Measurements from ENCODE around the gene MBNL2. TPM values are rescaled to one million over a fixed set of nuclear protein-coding genes. Genes with fewer than 3 reads are reported as not detected.

Gene MBNL2
- total and polyA plus RNA-seq, 2 experiments from 2014 or later: 27.4 to 97.9 TPM

DNA sequence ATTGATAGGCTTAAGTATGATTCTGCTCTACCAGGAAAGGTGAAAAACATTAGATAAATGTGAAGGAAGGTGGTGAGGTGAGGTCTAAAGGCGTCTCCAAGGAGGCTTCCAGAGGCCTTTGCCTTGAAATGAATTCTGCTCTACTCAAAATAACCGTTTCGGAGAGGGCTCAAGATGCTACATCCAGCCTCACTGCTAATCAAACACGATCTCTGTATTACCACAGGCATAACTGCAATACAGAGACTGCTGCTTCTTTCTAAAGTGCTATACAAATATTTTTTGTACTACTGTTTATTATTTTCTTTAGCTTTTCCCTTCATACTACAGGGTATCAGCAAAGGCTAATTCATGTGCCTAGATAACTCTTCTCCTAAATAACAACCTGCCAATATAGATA is 16.8 kb downstream of the MBNL2 start:
- H4K20me1 ChIP-seq (ENCODE audit: insufficient read depth, poor library complexity, severe bottlenecking): peaks cover 43% of the 10 kb centered on the region
- H3K36me3 ChIP-seq (replicated peaks; ENCODE audit: insufficient read depth, low read depth): no peaks in the 10 kb centered on the region
- no peak for TF ChIP-seq EZH2 (IDR thresholded peaks at IDR 0.05; ENCODE audit: borderline replicate concordance)
- TF ChIP-seq, protein P1, sequence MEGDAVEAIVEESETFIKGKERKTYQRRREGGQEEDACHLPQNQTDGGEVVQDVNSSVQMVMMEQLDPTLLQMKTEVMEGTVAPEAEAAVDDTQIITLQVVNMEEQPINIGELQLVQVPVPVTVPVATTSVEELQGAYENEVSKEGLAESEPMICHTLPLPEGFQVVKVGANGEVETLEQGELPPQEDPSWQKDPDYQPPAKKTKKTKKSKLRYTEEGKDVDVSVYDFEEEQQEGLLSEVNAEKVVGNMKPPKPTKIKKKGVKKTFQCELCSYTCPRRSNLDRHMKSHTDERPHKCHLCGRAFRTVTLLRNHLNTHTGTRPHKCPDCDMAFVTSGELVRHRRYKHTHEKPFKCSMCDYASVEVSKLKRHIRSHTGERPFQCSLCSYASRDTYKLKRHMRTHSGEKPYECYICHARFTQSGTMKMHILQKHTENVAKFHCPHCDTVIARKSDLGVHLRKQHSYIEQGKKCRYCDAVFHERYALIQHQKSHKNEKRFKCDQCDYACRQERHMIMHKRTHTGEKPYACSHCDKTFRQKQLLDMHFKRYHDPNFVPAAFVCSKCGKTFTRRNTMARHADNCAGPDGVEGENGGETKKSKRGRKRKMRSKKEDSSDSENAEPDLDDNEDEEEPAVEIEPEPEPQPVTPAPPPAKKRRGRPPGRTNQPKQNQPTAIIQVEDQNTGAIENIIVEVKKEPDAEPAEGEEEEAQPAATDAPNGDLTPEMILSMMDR (IDR thresholded peaks at IDR 0.05; ENCODE audit: poor library complexity): no peak
- no peak for TF ChIP-seq EZH2phosphoT487 (IDR thresholded peaks at IDR 0.05; ENCODE audit: low read depth, severe bottlenecking, unreplicated experiment)
- H3K9me3 ChIP-seq (ENCODE audit: low read depth): no peaks in the 10 kb centered on the region
- H3K4me2 ChIP-seq: no peak overlapping the region
- no peaks in the 10 kb centered on the region for H3K27me3 ChIP-seq
- no peak for DNase-seq (ENCODE audit: low spot score)
- H3K4me1 ChIP-seq (ENCODE audit: insufficient read depth): peaks cover 56% of the 10 kb centered on the region
- H3K9me2 ChIP-seq (replicated peaks; ENCODE audit: insufficient read depth): no peaks in the 10 kb centered on the region
- H2AFZ ChIP-seq: no peak overlapping the region
- 88% methylated on average over 4 of the region's 4 CpGs for WGBS (ENCODE audit: low lambda C conversion rate, missing lambda C conversion rate)
- H3K79me2 ChIP-seq: peaks cover 98% of the 10 kb centered on the region
- no peak overlapping the region for H3K4me3 ChIP-seq
- H3K27ac ChIP-seq: no peak overlapping the region

DNA sequence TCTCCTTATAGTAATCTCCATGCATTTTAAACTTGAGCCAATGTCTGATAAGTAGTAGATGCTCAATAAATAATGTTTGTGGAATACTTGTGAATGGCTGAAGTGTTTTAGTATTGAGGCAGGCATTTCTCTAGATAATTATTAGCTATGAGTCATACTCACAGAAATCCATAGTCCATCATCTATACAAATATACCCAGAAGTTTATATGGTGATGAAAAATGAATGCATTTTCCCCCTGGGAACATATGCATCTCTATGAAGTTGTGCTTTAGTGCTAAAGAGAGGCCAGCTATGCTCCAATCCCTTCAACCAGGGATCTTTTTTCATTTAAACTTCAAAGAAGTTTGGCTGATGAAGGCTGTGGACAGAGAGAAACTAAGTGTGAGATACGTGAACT is 17.2 kb downstream of the MBNL2 start:
- Histone ChIP-seq H2AFZ (no peak overlapping the region), H3K27ac (peak overlapping the region; percentile 33), H3K4me2 (no peak overlapping the region), H3K27me3 (no peaks in the 10 kb centered on the region), H3K9me3 (ENCODE audit: low read depth) (no peaks in the 10 kb centered on the region), H4K20me1 (ENCODE audit: insufficient read depth, poor library complexity, severe bottlenecking) (peaks cover 42% of the 10 kb centered on the region), H3K4me3 (no peak overlapping the region), H3K9me2 (replicated peaks; ENCODE audit: insufficient read depth) (no peaks in the 10 kb centered on the region), H3K4me1 (ENCODE audit: insufficient read depth) (peaks cover 55% of the 10 kb centered on the region), H3K36me3 (replicated peaks; ENCODE audit: insufficient read depth, low read depth) (no peaks in the 10 kb centered on the region), H3K79me2 (peaks cover 94% of the 10 kb centered on the region)
- 91% methylated on average over 1 of the region's 1 CpG for WGBS (ENCODE audit: low lambda C conversion rate, missing lambda C conversion rate)
- TF ChIP-seq EZH2phosphoT487 (IDR thresholded peaks at IDR 0.05; ENCODE audit: low read depth, severe bottlenecking, unreplicated experiment) (no peak), EZH2 (IDR thresholded peaks at IDR 0.05; ENCODE audit: borderline replicate concordance) (no peak)
- TF ChIP-seq, protein P1 (IDR thresholded peaks at IDR 0.05; ENCODE audit: poor library complexity): no peak
- no peak for DNase-seq (ENCODE audit: low spot score)

DNA sequence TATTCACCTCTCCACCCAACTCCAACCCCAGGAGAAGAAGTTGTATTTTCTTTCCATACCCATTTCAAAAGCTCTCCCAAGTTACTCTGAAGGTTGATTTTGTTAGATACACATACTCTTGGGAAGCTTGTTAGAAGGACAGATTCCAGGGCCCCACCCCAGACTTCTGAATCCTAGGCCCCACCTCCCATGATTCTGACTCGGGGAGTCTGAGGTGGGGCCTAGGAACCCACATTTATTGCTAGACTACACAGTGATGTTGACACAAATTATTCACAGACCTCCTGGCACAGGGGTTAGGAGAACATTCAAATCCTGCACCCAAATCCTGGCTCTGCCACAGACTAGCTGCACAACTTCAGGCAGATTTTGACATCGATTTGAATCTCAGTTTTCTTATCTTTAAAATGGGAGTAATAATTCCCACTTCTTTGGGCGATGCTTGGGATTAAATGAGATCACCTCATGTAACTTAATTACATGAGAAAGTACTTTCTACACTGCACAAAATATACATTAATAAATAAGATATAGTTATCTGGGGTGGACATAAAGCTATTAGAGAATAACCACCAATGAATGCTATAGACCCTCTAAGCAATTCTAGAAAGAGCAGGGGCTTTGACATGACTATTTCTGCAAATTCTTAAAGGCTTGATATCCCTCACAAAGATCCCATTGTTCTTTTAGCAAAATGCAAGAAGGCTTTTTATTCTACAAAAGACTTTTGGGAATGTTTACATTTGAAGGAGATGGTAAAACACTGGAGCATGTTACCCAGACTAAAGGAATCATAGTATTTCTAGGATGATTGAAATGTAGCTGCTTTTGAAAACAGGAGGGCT is 18.0 kb downstream of the MBNL2 start:
- peaks cover 55% of the 10 kb centered on the region for H3K4me1 ChIP-seq (ENCODE audit: insufficient read depth)
- WGBS (ENCODE audit: low lambda C conversion rate, missing lambda C conversion rate): 82% methylated on average over 3 of the region's 3 CpGs
- H3K4me3 ChIP-seq: no peak overlapping the region
- H3K4me2 ChIP-seq: no peak overlapping the region
- H3K36me3 ChIP-seq (replicated peaks; ENCODE audit: insufficient read depth, low read depth): no peaks in the 10 kb centered on the region
- H3K9me2 ChIP-seq (replicated peaks; ENCODE audit: insufficient read depth): no peaks in the 10 kb centered on the region
- peak; percentile 2 for DNase-seq (ENCODE audit: low spot score)
- H3K79me2 ChIP-seq: peaks cover 85% of the 10 kb centered on the region
- no peaks in the 10 kb centered on the region for H3K27me3 ChIP-seq
- no peaks in the 10 kb centered on the region for H3K9me3 ChIP-seq (ENCODE audit: low read depth)
- no peak overlapping the region for H2AFZ ChIP-seq
- TF ChIP-seq, protein P1 (IDR thresholded peaks at IDR 0.05; ENCODE audit: poor library complexity): no peak
- TF ChIP-seq EZH2phosphoT487 (IDR thresholded peaks at IDR 0.05; ENCODE audit: low read depth, severe bottlenecking, unreplicated experiment) (no peak), EZH2 (IDR thresholded peaks at IDR 0.05; ENCODE audit: borderline replicate concordance) (no peak)
- H4K20me1 ChIP-seq (ENCODE audit: insufficient read depth, poor library complexity, severe bottlenecking): peaks cover 42% of the 10 kb centered on the region
- peak overlapping the region; percentile 33 for H3K27ac ChIP-seq
